ENCODE measurements around the gene HSD17B12.

DNA sequence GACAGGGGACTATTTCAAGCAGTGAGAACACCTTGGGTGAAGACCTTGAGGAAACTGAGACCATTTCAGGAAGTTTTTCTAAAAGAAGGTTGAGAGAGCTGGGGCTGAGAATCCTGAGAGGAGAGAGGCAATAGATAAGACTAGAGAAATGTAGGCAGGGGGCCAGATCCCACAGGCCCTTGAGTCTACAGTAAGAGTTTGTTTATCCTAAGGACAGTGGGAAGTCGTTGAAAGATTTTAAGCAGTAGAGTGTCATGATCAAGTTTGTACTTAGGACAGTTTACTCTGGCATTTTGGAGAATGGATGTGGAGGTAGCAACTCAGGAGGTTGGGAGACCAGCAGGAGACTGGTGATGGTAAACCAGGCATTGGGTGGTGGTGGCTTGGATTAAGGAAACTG is 17.1 kb downstream of the HSD17B12 start:
- TF ChIP-seq E2F1 (CRISPR knock-in tag; IDR thresholded peaks at IDR 0.05) (no peak), JUND (CRISPR knock-in tag; IDR thresholded peaks at IDR 0.05) (no peak), ARNT (IDR thresholded peaks at IDR 0.05) (no peak), TOPORS (CRISPR knock-in tag; IDR thresholded peaks at IDR 0.05) (no peak), CTCF (CRISPR knock-in tag; IDR thresholded peaks at IDR 0.05) (no peak), SRSF1 (optimal IDR thresholded peaks at IDR 0.05; ENCODE audit: low read depth, low read length) (no peak), CEBPB (IDR thresholded peaks at IDR 0.05; ENCODE audit: borderline replicate concordance, low read depth, low read length) (no peak), GFI1 (CRISPR knock-in tag; IDR thresholded peaks at IDR 0.05; ENCODE audit: borderline replicate concordance) (no peak), ZMYM4 (CRISPR knock-in tag; IDR thresholded peaks at IDR 0.05) (no peak), CREB1 (IDR thresholded peaks at IDR 0.05) (no peak), CREB1 (CRISPR knock-in tag; IDR thresholded peaks at IDR 0.05) (no peak), TBP (CRISPR knock-in tag; IDR thresholded peaks at IDR 0.05) (no peak), NFIC (IDR thresholded peaks at IDR 0.05; ENCODE audit: low read length) (no peak), NFE2 (CRISPR knock-in tag; IDR thresholded peaks at IDR 0.05) (no peak), POLR2A (IDR thresholded peaks at IDR 0.05; ENCODE audit: insufficient read depth in 1 of 2, low read depth in 2 of 2, low read length in 2 of 2) (no peak)
